ENCODE data around the gene KCNJ4.

DNA sequence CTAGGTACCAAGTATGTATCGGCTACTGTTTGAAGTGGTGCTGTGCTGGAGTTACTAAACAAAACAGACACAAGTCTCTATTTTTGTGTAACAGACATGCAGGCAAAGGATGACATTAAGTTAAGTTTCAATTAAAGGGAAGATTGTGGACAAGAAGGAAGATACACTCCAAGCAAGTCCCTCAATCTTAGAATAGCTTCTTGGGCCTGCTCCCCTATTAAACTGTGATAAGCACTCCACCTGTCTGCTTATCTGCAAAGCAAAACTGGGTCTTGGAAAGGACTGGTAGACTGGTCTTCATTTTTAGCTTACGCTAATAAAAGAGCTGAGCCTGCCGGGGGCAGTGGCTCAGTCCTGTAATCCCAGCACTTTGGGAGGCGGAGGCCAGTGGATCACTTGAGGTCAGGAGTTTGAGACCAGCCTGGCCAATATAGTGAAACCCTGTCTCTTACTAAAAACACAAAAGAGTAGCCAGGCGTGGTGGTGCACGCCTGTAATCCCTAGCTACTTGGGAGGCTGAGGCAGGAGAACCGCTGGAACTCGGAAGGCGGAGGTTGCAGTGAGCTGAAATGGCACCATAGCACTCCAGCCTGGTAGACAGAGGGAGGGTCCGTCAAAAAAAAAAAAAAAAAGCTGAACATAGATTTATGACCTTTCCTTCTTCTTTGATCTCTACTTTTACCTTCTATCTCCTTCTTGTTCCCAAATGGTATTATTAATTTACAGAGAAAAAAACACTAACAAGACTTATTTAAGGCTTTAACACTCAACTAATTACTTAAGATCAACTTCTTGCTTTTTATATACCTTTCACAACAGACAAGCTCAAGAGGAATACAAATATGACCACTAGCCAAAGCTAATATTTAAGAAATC, 47.0 kb upstream of the KCNJ4 start:
- TF ChIP-seq, protein P1, sequence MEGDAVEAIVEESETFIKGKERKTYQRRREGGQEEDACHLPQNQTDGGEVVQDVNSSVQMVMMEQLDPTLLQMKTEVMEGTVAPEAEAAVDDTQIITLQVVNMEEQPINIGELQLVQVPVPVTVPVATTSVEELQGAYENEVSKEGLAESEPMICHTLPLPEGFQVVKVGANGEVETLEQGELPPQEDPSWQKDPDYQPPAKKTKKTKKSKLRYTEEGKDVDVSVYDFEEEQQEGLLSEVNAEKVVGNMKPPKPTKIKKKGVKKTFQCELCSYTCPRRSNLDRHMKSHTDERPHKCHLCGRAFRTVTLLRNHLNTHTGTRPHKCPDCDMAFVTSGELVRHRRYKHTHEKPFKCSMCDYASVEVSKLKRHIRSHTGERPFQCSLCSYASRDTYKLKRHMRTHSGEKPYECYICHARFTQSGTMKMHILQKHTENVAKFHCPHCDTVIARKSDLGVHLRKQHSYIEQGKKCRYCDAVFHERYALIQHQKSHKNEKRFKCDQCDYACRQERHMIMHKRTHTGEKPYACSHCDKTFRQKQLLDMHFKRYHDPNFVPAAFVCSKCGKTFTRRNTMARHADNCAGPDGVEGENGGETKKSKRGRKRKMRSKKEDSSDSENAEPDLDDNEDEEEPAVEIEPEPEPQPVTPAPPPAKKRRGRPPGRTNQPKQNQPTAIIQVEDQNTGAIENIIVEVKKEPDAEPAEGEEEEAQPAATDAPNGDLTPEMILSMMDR (IDR thresholded peaks at IDR 0.05), result no peak
- TF ChIP-seq POLR2AphosphoS5 (IDR thresholded peaks at IDR 0.05), result no peak
- no peak for TF ChIP-seq EP300 (IDR thresholded peaks at IDR 0.05)

Data from esophagus muscularis mucosa (tissue), 4 donors.